Stimulated activated CD4-positive, alpha-beta T cell treated with anti-CD3 and anti-CD28 coated beads, Interleukin-1b, Interleukin-23, amount 100 ng/mL, for 1 hour (primary cell): Measurements from ENCODE around the gene AKR1E2.

Experiments
- DNase-seq, 2 donors: peaks; one replicate each; pipeline ENCODE4 v3.0.0-alpha.2; 2020; ENCODE audit warnings: low read depth in 2 of 2

Gene AKR1E2

GRCh38 chr10:4844864-4845263, 18.9 kb downstream of the AKR1E2 start:
- DNase-seq: no peak

- no peak for DNase-seq
Observed at GRCh38 chr10:4845766-4846165, 19.8 kb downstream of the AKR1E2 start.

DNA sequence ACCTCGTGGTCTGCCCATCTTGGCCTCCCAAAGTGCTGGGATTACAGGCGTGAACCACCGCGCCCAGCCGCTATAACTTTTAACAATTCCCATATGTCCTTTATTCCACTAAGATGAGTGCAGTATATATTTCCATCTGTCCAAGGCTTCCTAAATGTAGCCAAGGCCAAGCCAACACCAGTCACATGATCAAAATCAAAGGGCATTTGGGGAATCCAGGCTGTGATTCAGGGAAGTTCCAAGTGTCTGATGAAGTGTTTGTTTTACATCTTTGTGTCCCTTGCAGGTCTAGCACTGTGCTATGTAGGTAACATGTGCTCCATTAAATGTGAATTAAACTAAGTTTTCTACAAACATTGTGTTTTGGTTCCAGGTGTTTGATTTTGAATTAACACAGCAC, 20.8 kb downstream of the AKR1E2 start:
- DNase-seq: no peak

GRCh38 chr10:4847561-4848355, 21.8 kb downstream of the AKR1E2 start:
- DNase-seq: no peak

DNA sequence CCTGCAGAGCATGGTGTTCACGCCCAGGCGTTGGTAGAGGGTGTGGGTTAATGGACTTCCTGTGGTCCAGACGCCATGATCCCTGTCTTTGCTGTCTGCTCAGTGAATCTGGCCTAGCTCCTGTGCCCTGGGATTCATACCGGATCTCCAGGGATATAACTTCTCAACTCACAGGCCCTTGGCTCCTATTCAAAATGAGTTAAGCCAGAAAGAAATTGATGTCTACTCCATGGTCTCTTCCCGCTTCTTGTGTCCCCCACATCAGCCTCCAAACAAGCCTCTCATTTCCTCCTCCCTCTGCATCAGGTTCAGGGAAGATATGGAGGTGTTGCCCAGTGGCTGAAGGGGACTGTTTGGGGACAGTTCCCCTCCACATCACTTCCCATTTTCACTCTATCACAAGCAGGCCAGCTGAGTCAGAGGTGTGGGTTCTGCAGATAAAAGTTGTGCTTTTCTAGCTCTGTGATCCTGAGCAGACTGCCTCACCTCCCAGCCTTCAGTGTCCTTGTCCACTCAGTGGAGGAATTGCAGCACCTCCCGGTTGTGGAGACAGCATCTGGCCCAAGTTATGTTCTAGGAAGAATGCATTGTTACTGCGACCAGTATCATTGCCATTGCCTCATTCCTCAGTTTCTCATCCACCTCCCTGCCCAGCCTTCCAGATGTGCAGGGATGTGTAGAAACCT, 22.5 kb downstream of the AKR1E2 start:
- no peak for DNase-seq

GRCh38 chr10:4849042-4849402, 23.0 kb downstream of the AKR1E2 start:
- no peak for DNase-seq

DNA sequence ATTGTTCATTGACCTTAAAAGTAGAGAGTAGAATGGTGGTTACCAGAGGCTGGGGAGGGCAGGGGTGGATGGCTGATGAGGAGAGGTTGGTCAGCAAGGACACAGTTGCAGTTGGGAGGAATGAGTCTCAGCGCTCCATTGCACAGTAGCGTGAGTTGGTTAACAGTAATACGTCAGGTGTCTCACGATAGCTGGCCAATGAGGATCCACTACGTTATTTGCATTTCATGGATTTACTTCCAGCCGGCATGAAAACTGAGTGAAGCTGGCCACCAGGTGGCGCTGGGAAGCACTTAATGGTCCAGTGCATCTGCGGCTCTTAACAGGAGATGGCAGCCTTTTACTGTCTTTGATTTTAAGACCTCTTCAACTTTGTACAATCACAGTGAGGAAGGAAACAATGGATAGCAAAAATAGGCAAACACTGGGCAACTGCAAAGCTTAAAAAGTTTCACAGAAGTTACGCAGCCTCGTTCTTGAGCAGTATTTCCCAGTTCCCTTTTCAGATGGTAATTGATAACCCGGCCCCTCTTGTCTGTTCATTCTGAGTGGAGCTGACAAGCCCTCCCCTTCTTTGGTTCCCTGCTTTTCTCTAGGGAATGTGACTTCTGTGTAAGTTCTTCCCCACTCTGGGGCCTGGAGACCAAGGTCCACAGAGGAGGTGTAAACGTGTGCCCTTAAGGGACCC, 23.7 kb downstream of the AKR1E2 start:
- peak; percentile 60 to 85 for DNase-seq

- DNase-seq: no peak
Observed at GRCh38 chr10:4850397-4850796, 24.4 kb downstream of the AKR1E2 start.

- no peak for DNase-seq
Observed at GRCh38 chr10:4851176-4851575, 25.2 kb downstream of the AKR1E2 start.

DNA sequence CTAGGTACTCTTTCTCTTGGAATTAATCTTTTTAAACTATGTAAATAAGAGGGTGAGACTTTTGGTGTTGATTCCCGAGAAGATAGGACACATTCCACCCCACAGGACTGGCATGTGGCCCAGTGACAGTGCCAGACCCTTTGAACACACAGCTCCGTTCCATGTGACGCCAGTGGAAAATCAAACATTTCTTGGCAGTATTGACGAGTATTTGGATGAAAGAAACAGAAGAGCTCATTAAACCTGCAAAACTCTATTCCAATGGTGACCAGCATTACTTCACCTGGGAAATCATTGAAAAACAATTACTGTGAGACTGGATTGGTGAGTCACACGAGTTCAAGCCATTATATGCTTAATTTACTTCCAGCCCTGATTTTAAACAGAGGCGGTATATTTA, 25.8 kb downstream of the AKR1E2 start:
- DNase-seq: no peak

- DNase-seq: no peak
Observed at GRCh38 chr10:4865945-4866661, 40.1 kb downstream of the AKR1E2 start.

DNA sequence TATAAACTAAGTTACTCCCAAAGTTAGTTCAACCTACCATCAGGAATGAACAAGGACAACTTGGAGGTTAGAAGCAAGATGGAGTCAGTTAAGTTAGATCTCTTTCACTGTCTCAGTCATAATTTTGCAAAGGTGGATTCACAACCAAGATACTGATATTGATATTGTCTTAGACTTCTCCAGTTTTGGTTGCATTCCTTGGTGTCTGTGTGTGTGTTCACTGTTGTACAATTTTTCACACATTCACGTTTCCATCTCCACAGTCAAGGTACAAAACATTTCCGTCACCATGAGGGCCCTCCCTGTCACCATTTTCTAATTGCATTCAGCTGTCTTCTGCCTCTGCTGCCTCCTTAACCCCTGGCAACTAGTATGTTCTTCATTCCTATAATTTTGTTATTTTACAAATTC, 41.1 kb downstream of the AKR1E2 start:
- DNase-seq: no peak

- no peak for DNase-seq
Observed at GRCh38 chr10:4867520-4868356, 41.7 kb downstream of the AKR1E2 start.

DNA sequence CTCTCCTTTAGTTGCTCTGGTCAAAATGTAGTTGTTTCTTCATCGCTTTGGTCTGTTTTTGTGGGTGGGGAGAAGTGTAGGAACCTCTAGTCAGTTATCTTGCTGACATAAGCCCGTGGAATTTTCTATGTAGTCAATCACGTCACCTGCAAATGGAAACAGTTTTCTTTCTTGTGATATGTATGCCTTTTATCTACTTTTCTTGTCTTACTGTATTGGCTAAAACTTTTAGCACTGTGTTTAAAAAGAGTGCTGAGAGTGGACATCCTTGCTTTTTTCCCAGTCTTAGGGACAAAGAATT, 42.3 kb downstream of the AKR1E2 start:
- no peak for DNase-seq

GRCh38 chr10:4882704-4883078, 56.7 kb downstream of the AKR1E2 start:
- no peak for DNase-seq

DNA sequence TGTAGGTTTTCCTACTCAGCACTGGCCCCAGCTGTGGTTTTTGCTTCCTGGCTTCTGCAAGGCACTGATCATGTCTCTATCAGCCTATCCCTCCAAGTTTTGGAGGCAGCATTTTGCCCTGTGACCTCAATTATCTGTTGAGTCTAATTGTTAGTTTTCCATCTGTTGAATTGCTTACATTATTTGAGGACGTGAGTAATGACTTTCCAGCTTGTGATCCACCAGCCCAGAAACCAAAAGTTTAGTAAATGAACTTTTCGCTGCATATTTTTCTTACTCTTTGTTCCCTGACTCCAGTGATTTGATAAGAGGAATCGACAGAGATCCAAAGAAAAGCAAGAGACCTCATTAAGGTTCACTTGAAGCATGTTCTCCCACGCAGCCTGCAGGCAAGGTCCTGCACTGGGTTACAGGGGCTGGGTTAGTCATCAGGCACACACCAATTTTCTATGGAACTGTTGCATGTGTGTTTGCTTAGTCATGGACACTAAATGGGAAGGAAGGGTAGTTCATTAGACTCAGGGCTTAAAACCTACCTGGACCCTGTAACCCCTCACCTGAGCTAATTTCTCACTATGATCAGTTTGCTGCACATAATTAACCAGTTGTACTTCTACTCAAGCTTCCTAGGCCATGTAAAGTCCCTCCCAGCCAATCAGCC, 57.2 kb downstream of the AKR1E2 start:
- no peak for DNase-seq

- DNase-seq: no peak
Observed at GRCh38 chr10:4885162-4885561, 59.2 kb downstream of the AKR1E2 start.

- no peak for DNase-seq
Observed at GRCh38 chr10:4887501-4887900, 61.5 kb downstream of the AKR1E2 start.

GRCh38 chr10:4888236-4888635, 62.2 kb downstream of the AKR1E2 start:
- DNase-seq: no peak

DNA sequence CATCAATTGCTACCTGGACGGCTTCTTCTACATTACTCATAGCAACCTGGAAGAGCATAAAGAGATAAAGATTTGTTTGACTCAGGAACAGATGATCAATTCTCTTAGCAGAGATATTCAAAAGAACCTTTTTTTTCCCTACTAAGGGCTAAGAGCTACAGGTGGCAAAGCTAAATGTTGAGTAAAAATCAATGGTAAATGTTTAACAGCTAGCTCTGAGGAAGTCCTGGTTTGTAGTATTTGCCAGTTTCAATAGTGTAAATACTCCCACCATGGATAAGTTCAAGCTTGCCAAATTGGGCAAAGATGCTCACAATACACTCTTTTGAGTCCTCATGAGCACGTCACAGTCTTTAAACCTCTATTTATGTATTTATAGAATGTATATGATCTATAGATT, 64.0 kb downstream of the AKR1E2 start:
- DNase-seq: no peak

- no peak for DNase-seq
Observed at GRCh38 chr10:4892681-4893080, 66.7 kb downstream of the AKR1E2 start.
